Muscle of back (tissue), 11 donors: ENCODE measurements around the gene SPRY2. TPM values are rescaled to one million over a fixed set of nuclear protein-coding genes. Genes with fewer than 3 reads are reported as not detected.
A peak's percentile ranks its signal among the peaks of the same experiment; 100 is the strongest.
"Not testable (repeated sequence)": the region's sequence is repeated elsewhere in the genome, so short reads cannot be mapped to it uniquely, and the experiment has no call there.

ENCODE experiments used
- DNase-seq, 3 donors: peaks; one replicate each; pipeline versions ENCODE4 v3.0.0 to v3.0.0-alpha.2; 2013
- polyA plus RNA-seq, 10 donors: library from polyadenylated mRNA; unstranded; fragments of 120-200 nt; gene quantifications; one replicate each; pipeline ENCODE4 v1.2.1, GENCODE V29; 2013; ENCODE audit not compliant: insufficient read length in 10 of 10

SPRY2 gene
- polyA plus RNA-seq, 10 donors = 73.7 to 128 (median 92.6) TPM

GRCh38 chr13:80359778-80360452, 19.0 kb upstream of the SPRY2 start:
- peak in 2 of 3 donors; percentile 18 to 75 for DNase-seq

GRCh38 chr13:80359414-80359777, 18.5 kb upstream of the SPRY2 start:
- no peak for DNase-seq

DNA sequence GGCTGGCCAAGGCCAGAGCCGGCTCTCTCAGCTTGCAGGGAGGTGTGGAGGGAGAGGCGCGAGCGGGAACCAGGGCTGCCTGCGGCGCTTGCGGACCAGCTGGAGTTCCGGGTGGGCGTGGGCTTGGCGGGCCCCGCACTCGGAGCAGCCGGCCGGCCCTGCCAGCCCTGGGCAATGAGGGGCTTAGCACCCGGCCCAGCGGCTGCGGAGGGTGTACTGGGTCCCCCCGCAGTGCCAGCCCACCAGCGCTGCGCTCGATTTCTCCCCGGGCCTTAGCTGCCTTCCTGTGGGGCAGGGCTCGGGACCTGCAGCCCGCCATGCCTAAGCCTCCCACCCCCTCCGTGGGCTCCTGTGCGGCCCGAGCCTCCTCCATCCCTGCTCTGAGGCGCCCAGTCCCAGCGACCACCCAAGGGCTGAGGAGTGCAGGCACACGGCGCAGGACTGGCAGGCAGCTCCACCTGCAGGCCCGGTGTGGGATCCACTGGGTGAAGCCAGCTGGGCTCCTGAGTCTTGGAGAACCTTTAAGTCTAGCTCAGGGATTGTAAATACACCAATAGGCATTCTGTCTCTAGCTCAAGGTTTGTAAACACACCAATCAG, 14.7 kb upstream of the SPRY2 start:
- not testable (repeated sequence) for DNase-seq

GRCh38 chr13:80348750-80349149, 7.8 kb upstream of the SPRY2 start:
- no peak for DNase-seq

- DNase-seq = peak in 1 of 3 donors; percentile 54
Observed at GRCh38 chr13:80348314-80348713, 7.4 kb upstream of the SPRY2 start.

GRCh38 chr13:80345771-80346510, 5.0 kb upstream of the SPRY2 start:
- peak in 1 of 3 donors; percentile 59 for DNase-seq

- DNase-seq = not testable (repeated sequence)
Observed at GRCh38 chr13:80344032-80344431, 3.1 kb upstream of the SPRY2 start.

DNA sequence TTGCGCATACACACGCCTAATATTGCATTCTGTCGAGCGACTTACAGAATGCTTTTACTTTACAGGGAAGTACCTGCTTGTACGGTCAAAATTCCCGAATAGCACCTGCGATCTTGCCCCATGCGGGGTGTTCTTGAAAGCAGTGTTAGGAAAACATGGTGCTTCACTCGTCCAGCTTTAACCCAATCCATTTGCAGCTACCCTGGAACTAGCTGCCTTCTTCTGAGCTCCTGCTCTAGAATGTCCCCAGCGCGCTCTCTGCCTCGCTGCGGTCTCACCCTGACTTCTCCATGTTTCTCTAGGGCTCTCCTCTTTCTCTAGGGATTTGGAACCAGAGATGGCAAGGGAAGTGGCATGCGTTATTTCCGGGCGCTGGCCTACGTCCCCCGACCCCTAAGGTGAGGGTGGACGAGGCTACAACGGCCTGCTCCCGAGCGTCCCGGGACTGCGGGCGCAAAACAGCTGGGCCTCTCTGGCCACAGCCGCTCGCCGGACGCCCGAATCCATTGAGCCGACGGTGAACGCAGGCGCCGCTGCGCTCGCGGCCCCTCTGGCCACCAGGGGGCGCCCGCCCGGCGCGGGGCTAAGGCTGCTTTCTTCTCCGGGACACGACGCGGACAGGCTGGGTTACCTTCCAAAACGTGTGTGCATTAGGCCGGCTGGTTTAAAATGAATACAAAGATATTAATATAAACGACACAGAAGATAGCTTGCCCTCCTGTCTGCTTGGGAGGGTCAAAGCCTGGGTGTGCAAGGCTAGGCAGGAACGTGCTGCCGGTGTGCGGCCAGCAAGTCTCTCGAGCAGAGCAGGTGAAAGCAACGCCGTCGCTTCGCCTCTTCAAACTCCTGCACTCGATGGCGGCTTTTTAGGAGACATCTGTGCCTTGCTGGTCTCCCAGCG, 1.8 kb upstream of the SPRY2 start:
- DNase-seq = peak; percentile 82 to 95 (median 93)

- peak in 2 of 3 donors; percentile 67 to 88 for DNase-seq
Observed at GRCh38 chr13:80341756-80342370, 937 bp upstream of the SPRY2 start.

- DNase-seq = peak in 2 of 3 donors; percentile 56 to 82
Observed at GRCh38 chr13:80340651-80341100, 250 bp downstream of the SPRY2 start.

DNA sequence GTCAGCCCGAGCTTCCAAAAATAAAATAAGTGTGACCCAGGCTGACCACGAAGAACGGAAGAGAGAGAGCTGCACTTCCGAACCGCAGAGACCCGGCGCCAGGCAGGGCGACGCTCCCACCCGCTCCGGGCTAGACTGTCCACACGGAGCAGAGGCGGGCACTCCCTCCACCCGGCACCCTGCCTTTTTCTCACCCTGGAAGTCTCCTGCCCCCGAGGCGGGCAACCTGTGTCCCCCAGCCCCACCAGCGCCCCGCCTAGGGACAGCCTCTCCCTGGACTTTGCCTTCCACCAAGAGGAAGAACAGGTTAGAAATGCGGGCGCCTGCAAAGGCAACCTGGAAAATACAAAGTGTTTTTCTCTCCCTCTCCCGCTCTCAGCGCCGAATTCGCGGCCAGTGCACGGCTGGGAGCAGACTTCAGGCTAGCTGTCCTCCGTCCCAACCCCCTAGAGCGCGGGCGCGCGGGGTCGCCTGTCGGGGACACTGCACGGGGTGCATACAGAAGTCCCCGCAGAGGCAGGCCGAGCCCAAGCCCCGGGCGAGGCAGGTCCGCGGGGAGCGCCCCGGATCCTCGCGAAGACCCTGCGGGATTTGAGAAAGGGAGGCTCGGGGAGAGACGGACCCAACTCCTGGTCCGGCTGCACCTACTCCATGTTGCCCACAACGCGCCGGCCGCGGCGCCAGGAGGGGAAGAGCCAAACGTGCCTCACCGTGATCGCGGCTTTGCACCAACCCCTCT, 845 bp downstream of the SPRY2 start:
- peak; percentile 43 to 79 (median 61) for DNase-seq

- DNase-seq = peak; percentile 38 to 77 (median 52)
Observed at GRCh38 chr13:80339563-80339911, 1.4 kb downstream of the SPRY2 start.

DNA sequence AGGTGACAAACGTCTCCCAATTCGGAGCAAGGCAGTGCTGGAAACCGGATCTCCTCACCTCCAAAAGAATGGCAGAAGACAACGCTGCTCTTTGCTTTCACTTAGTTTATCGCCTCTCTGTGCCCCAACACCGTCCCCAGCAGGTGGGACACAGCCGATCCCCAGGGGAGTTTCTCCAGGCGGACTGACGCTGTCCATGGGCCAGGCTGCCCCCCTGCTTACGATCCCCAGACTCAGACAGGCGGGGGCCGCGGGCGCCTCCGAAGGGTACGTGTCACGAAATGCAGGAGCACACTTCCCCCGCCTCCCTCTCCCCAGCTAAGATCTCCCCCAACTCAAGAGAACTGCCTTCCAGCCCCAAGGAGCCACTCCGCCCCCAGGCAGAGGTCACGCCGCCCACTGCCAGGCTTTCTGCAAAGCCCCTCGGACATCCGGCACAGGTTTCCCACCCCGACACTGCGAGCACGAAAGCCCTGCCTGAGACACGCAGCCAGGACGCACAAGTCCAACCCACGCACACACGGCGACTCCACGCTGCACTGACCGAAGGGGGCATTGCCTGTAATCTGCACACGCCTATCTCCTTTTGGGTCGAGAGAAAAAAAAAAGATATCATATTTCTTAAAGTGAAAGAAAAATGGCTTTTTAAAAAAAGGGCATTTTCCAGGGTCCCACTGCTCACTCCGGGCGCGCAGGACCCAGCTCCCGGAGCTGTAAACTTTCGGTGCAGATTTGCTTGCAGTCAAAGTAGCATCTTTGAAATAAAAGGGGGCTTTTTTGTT, 2.0 kb downstream of the SPRY2 start:
- peak; percentile 70 to 92 (median 76) for DNase-seq

DNA sequence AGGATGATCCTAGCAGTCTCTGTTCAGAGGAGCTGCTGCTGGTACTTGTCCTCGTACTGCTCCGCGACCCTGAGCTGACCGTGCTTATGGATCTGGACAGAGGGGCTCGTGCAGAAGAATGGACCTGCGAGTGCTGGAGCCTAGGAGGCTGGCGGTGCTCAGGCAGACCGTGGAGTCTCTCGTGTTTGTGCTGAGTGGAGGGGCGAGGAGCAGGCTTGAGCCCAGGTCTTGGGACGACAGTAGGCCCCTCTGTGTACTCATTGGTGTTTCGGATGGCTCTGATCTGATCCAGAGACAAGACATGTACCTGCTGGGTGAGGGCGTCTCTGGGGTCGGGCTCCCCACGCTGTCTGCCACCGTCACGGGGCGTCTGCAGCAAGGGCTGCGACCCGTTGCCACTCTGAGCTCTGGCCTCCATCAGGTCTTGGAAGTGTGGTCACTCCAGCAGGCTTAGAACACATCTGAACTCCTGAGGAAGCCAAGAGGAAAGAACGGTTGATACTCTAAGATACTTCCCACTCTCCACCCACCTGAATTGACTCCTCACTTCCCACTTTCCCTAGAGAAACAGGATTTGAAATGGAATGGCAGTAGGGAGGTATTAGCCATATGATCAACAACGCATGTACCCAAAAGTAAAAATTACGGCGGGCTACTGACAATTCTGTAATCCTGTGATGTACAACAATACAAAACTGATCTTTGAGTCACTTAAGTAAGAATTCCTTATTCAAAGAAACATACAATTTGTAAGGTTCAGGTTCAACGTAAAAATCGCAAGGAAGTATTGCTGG, 3.4 kb downstream of the SPRY2 start:
- peak in 2 of 3 donors; percentile 22 to 80 for DNase-seq

DNA sequence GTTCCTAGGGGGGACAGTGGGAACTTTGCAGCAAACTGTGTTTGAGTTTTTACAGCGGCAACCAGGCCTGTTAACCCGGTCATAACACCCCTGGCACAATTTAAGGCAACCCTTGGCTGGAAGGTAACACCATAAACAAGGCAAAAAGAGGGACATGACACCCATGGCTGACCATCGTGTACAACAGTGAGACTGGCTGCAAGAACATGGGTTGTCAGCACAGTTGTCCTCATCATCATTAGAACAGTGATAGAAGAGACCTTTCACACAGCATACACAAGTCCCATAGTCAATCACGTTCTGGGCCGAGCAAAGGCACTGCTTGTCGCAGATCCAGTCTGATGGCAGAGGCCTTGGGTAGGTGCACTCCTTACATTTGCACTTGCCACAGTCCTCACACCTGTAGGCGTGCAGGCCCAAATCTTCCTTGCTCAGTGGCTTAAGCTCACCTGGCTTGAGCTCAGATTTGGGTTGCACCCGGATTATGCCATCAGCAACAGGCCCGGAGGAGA, 4.1 kb downstream of the SPRY2 start:
- DNase-seq = peak in 1 of 3 donors; percentile 14

- peak in 2 of 3 donors; percentile 23 to 63 for DNase-seq
Observed at GRCh38 chr13:80336370-80336769, 4.6 kb downstream of the SPRY2 start.

GRCh38 chr13:80334597-80335260, 6.2 kb downstream of the SPRY2 start:
- DNase-seq = peak in 1 of 3 donors; percentile 48

- DNase-seq = no peak
Observed at GRCh38 chr13:80331984-80332383, 8.9 kb downstream of the SPRY2 start.
